Measurements from ENCODE around the gene IRAK2. TPM values are rescaled to one million over a fixed set of nuclear protein-coding genes. Genes with fewer than 3 reads are reported as not detected.

IRAK2 gene
- total RNA-seq, 1 donor from 2014 or later, result 0.44 TPM

- Mint-ChIP-seq H3K27ac (ENCODE audit: unreplicated experiment) (no peak overlapping the region), H3K9me3 (no peaks in the 10 kb centered on the region), H3K27me3 (ENCODE audit: low read depth) (no peaks in the 10 kb centered on the region), H3K4me1 (no peaks in the 10 kb centered on the region), H3K36me3 (ENCODE audit: low read depth) (no peaks in the 10 kb centered on the region), H3K4me3 (no peak overlapping the region)
- DNase-seq (ENCODE audit: low read depth, low spot score), result no peak
- TF ChIP-seq CTCF (conservative IDR thresholded peaks at IDR 0.05), result no peak
Observed at GRCh38 chr3:10285272-10286132, 120.8 kb downstream of the IRAK2 start.

- TF ChIP-seq CTCF (conservative IDR thresholded peaks at IDR 0.05), result no peak
- Mint-ChIP-seq H3K4me1 (no peaks in the 10 kb centered on the region), H3K4me3 (no peak overlapping the region), H3K36me3 (ENCODE audit: low read depth) (no peaks in the 10 kb centered on the region), H3K27me3 (ENCODE audit: low read depth) (no peaks in the 10 kb centered on the region), H3K27ac (ENCODE audit: unreplicated experiment) (no peak overlapping the region), H3K9me3 (no peaks in the 10 kb centered on the region)
- no peak for DNase-seq (ENCODE audit: low read depth, low spot score)
Observed at GRCh38 chr3:10286133-10286524, 121.4 kb downstream of the IRAK2 start.

- H3K36me3 Mint-ChIP-seq (ENCODE audit: low read depth), result no peaks in the 10 kb centered on the region
- no peaks in the 10 kb centered on the region for H3K27me3 Mint-ChIP-seq (ENCODE audit: low read depth)
- no peak overlapping the region for H3K27ac Mint-ChIP-seq (ENCODE audit: unreplicated experiment)
- no peak overlapping the region for H3K4me3 Mint-ChIP-seq
- no peak for TF ChIP-seq CTCF (conservative IDR thresholded peaks at IDR 0.05)
- no peak for DNase-seq (ENCODE audit: low read depth, low spot score)
- no peaks in the 10 kb centered on the region for H3K4me1 Mint-ChIP-seq
- no peaks in the 10 kb centered on the region for H3K9me3 Mint-ChIP-seq
Observed at GRCh38 chr3:10286596-10287295, 122.0 kb downstream of the IRAK2 start.

GRCh38 chr3:10287936-10288574 is 123.3 kb downstream of the IRAK2 start:
- no peaks in the 10 kb centered on the region for H3K9me3 Mint-ChIP-seq
- no peak for DNase-seq (ENCODE audit: low read depth, low spot score)
- no peak overlapping the region for H3K27ac Mint-ChIP-seq (ENCODE audit: unreplicated experiment)
- H3K4me3 Mint-ChIP-seq, result no peak overlapping the region
- H3K4me1 Mint-ChIP-seq, result no peaks in the 10 kb centered on the region
- no peaks in the 10 kb centered on the region for H3K27me3 Mint-ChIP-seq (ENCODE audit: low read depth)
- no peaks in the 10 kb centered on the region for H3K36me3 Mint-ChIP-seq (ENCODE audit: low read depth)
- TF ChIP-seq CTCF (conservative IDR thresholded peaks at IDR 0.05), result no peak

- TF ChIP-seq CTCF (conservative IDR thresholded peaks at IDR 0.05), result no peak
- DNase-seq (ENCODE audit: low read depth, low spot score), result no peak
- Mint-ChIP-seq H3K4me3 (no peak overlapping the region), H3K36me3 (ENCODE audit: low read depth) (no peaks in the 10 kb centered on the region), H3K4me1 (no peaks in the 10 kb centered on the region), H3K27me3 (ENCODE audit: low read depth) (no peaks in the 10 kb centered on the region), H3K27ac (ENCODE audit: unreplicated experiment) (no peak overlapping the region), H3K9me3 (no peaks in the 10 kb centered on the region)
Observed at GRCh38 chr3:10288575-10288960, 123.8 kb downstream of the IRAK2 start.

Measured in neural crest cell (in vitro differentiated cells).